Large intestine (tissue), 3 donors: ENCODE results near the gene PRG3. TPM values are rescaled to one million over a fixed set of nuclear protein-coding genes. Genes with fewer than 3 reads are reported as not detected.
"Not testable (repeated sequence)": the region's sequence is repeated elsewhere in the genome, so short reads cannot be mapped to it uniquely, and the experiment has no call there.

Experiments used
- DNase-seq, 2 donors: peaks; one replicate each; pipeline versions ENCODE4 v3.0.0 to v3.0.0-alpha.2; 2013
- H3K27ac ChIP-seq: one replicate; pipeline ENCODE4 v1.5.1; 2013; ENCODE audit warnings: low read length
- H3K27me3 ChIP-seq: 2 replicates; pipeline ENCODE4 v1.6.1; 2013; ENCODE audit warnings: low read length; ENCODE audit not compliant: control insufficient read depth, insufficient read depth
- H3K36me3 ChIP-seq: 2 replicates; pipeline ENCODE4 v1.6.1; 2013; ENCODE audit warnings: low read length; ENCODE audit not compliant: control insufficient read depth, insufficient read depth
- H3K4me1 ChIP-seq: one replicate; pipeline ENCODE4 v1.6.1; 2013; ENCODE audit warnings: low read length; ENCODE audit not compliant: control insufficient read depth, insufficient read depth
- H3K4me3 ChIP-seq: one replicate; pipeline ENCODE4 v1.5.1; 2013; ENCODE audit warnings: low read length
- H3K9me3 ChIP-seq: one replicate; pipeline ENCODE4 v1.6.1; 2013; ENCODE audit warnings: mild to moderate bottlenecking, low read depth, low read length, moderate library complexity; ENCODE audit not compliant: control insufficient read depth
- WGBS: methylation state at CpG from one replicate; pipeline ENCODE4 v1.1.5; 2013; ENCODE audit warnings: low lambda C conversion rate; ENCODE audit not compliant: insufficient coverage; 5-methylcytosine and 5-hydroxymethylcytosine counted together
- polyA plus RNA-seq: library from polyadenylated mRNA; unstranded; fragments of 120-200 nt; gene quantifications from one replicate; pipeline ENCODE4 v1.2.1, GENCODE V29; 2013

The PRG3 gene
- polyA plus RNA-seq, 1 donor = 0.07 TPM

DNA sequence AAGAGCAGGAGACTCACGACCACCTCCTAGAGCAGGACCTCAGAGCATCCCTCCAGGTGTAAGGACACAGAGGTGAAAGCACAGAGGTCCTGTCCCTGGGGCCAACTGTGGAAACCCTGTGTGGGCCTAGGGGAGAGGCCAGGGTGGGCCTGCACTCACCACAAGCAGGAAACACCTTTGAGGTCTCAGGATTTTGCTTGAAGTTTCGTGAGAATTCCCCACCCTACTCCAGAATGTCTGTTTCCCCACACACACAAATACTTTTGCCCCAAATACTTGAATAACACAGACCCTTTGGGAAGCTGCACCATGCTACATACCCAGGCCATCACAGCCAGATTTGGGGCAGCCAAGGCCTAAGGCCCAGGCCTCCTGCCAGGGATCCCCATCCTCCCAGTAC lies 27.8 kb upstream of the PRG3 start:
- no CpG with 5 or more reads among the region's 2 CpGs for WGBS
- no peaks in the 10 kb centered on the region for H3K4me1 ChIP-seq
- H3K27ac ChIP-seq = no peak overlapping the region
- H3K4me3 ChIP-seq = no peak overlapping the region
- peaks cover 17% of the 10 kb centered on the region for H3K36me3 ChIP-seq
- no peaks in the 10 kb centered on the region for H3K9me3 ChIP-seq
- no peak for DNase-seq
- no peaks in the 10 kb centered on the region for H3K27me3 ChIP-seq

DNA sequence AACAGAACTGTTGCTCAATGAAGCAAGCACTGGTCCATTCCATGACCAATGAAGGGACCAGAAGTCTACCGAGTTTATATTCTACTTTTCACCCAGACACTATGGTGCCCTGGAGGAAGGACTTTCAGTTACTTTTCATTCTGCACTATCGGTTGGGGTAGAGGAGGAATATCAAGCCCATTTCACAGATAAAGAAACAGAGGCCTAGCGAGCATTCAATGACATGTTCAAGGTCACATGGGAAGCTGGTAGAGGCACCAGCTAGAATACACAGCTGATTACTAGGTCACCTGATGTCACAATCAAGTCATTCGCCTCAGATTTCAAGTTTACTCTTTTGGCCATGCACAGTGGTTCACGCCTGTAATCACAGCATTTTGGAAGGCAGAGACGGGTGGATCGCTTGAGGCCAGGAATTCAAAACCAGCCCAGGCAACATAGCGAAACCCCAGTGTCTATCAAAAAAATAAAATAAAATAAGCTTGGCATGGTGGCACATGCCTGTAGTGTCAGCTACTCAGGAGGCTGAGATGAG lies 27.1 kb upstream of the PRG3 start:
- no peaks in the 10 kb centered on the region for H3K4me1 ChIP-seq
- WGBS = 83% methylated on average over 1 of the region's 8 CpGs
- H3K9me3 ChIP-seq = no peaks in the 10 kb centered on the region
- no peaks in the 10 kb centered on the region for H3K27me3 ChIP-seq
- no peak for DNase-seq
- peaks cover 14% of the 10 kb centered on the region for H3K36me3 ChIP-seq
- H3K4me3 ChIP-seq = no peak overlapping the region
- no peak overlapping the region for H3K27ac ChIP-seq

DNA sequence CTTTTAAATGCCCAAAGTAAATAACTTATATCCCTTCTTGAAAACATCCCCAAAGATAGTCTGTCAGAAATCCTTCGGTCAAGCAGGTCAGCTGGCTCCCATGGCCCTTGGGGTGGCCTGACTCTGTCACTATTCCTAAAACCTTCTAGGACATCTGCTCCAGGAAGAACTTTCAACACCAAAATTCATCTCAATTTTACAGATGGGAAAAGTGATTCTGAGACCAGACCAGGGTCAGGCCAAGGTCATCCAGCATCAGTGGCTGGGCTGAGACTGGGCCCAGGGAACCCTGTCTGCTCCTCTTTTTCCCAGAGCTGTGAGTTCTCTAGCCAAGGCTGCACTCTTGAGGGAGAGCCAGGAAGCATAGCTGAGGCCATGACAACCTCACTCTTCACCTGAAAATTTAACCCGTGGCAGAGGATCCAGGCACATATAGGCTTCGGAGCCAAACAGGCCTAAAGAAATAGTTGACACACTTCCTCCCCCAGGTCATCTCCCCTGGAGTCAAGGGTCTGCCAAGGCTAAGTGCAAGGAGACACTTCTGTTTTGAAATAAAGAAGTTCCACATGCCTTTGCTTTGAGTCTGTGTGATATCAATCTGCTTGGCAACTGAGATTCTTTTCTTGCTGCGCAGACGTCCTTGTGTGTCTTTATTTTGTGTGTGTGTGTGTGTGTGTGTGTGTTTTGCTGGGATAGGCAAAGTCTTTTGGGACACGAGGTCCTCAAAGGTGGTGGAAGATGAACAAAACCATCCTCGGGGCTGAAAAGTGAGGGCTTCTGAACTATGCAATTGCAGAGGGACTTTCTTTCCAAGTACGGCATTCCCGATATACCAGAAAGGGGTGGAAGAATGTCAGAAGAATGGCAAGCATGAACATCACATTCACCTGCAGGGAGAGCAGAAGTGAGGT lies 26.3 kb upstream of the PRG3 start:
- WGBS = no CpG with 5 or more reads among the region's 9 CpGs

GRCh38 chr11:57406337-57406904 lies 25.5 kb upstream of the PRG3 start:
- Histone ChIP-seq H3K27me3 (no peaks in the 10 kb centered on the region), H3K4me1 (no peaks in the 10 kb centered on the region), H3K27ac (no peak overlapping the region), H3K4me3 (no peak overlapping the region), H3K36me3 (peaks cover 14% of the 10 kb centered on the region), H3K9me3 (no peaks in the 10 kb centered on the region)
- WGBS = no CpG with 5 or more reads among the region's 4 CpGs
- DNase-seq = no peak

More for the DNA sequence above, 26.3 kb upstream of the PRG3 start:
- H3K9me3 ChIP-seq = no peaks in the 10 kb centered on the region
- H3K27ac ChIP-seq = no peak overlapping the region
- DNase-seq = no peak
- H3K27me3 ChIP-seq = no peaks in the 10 kb centered on the region
- H3K4me3 ChIP-seq = no peak overlapping the region
- H3K4me1 ChIP-seq = no peaks in the 10 kb centered on the region
- H3K36me3 ChIP-seq = peaks cover 14% of the 10 kb centered on the region

DNA sequence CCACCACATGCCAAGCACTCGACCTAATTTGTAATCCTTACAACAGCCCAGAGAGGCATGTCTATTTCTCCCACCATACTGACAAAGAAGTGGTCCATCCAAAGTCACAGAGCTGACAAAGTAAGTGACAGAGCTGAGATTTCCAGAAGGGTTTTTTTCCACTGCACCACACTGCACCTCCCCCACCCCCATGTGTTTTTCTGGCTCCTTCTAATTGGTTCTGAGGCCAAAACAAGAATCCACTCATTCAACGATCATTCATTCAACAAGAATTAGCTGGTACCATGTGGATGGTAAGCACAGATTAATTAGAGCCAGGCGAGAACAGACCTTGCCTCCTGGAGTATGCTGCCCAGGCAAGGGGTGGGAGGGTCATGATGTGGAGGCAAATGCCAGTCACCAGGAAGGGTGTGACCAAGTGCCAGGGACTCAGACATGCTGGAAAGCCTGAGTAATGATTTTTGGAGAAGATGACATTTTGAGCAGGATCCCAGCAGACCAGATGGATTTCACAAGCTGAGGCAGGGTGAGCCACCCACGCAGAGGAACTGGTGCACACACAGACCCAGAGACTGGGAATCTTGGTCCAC lies 24.4 kb upstream of the PRG3 start:
- DNase-seq = no peak
- Histone ChIP-seq H3K4me1 (no peaks in the 10 kb centered on the region), H3K27me3 (no peaks in the 10 kb centered on the region), H3K36me3 (peaks cover 14% of the 10 kb centered on the region), H3K4me3 (no peak overlapping the region), H3K9me3 (no peaks in the 10 kb centered on the region), H3K27ac (no peak overlapping the region)
- WGBS = no CpG with 5 or more reads among the region's 4 CpGs

GRCh38 chr11:57403802-57404147 lies 22.8 kb upstream of the PRG3 start:
- Histone ChIP-seq H3K9me3 (no peaks in the 10 kb centered on the region), H3K4me3 (no peak overlapping the region), H3K27me3 (peaks cover 1% of the 10 kb centered on the region), H3K27ac (no peak overlapping the region), H3K4me1 (peaks cover 3% of the 10 kb centered on the region), H3K36me3 (peaks cover 3% of the 10 kb centered on the region)
- no CpG with 5 or more reads among the region's 2 CpGs for WGBS
- no peak for DNase-seq

GRCh38 chr11:57403003-57403801 lies 22.3 kb upstream of the PRG3 start:
- not testable (repeated sequence) for H3K4me1 ChIP-seq, DNase-seq, H3K36me3 ChIP-seq, H3K27ac ChIP-seq, H3K9me3 ChIP-seq, H3K4me3 ChIP-seq, H3K27me3 ChIP-seq
- no CpG with 5 or more reads among the region's 6 CpGs for WGBS

GRCh38 chr11:57402188-57403002 lies 21.4 kb upstream of the PRG3 start:
- Histone ChIP-seq H3K36me3 (no peaks in the 10 kb centered on the region), H3K27ac (no peak overlapping the region), H3K4me1 (peaks cover 3% of the 10 kb centered on the region), H3K9me3 (no peaks in the 10 kb centered on the region), H3K4me3 (no peak overlapping the region), H3K27me3 (peaks cover 7% of the 10 kb centered on the region)
- WGBS = no CpG with 5 or more reads among the region's 6 CpGs
- DNase-seq = no peak

DNA sequence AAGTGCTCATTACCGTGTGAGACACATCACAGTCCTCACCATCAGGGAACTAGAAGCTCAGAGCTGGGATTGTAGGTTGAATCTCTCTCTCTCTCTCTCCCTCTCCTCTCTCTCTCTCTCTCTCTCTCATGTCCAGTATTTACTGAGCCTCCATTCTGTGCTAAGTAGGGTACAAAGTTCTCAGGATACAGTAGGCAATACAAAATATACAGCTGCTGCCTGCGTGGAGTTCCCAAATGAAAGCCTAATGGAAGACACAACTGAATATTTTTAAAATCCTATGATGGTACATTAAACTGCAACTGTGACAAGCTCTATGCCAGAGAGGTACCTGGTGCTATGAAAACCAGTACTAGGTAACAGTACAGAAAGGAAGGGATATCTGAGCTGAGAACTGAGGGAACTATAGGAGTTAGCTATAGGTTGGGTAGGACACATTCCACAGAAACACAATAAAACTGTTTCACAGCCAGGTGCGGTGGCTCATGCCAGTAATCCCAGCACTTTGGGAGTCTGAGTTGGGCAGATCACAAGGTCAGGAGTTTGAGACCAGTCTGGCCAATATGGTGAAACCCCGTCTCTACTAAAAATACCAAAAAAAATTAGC lies 19.1 kb upstream of the PRG3 start:
- Histone ChIP-seq H3K4me3 (no peak overlapping the region), H3K27me3 (peaks cover 11% of the 10 kb centered on the region), H3K9me3 (no peaks in the 10 kb centered on the region), H3K27ac (no peak overlapping the region), H3K4me1 (peaks cover 3% of the 10 kb centered on the region), H3K36me3 (no peaks in the 10 kb centered on the region)
- WGBS = no CpG with 5 or more reads among the region's 4 CpGs
- DNase-seq = peak; percentile 22 to 63
